Activated T-helper 1 cell treated with Interleukin-2 at 50 U/mL for 16 hours (primary cell): Measurements from ENCODE around the gene ALKBH3.

Experiments
- DNase-seq: peaks from one replicate; pipeline ENCODE4 v3.0.0-alpha.2; 2020; ENCODE audit warnings: low read depth

Gene ALKBH3

GRCh38 chr11:43922744-43923405, 42.2 kb downstream of the ALKBH3 start:
- no peak for DNase-seq

GRCh38 chr11:43923406-43924111, 42.9 kb downstream of the ALKBH3 start:
- DNase-seq = no peak

- DNase-seq = no peak
Observed at GRCh38 chr11:43924112-43924855, 43.7 kb downstream of the ALKBH3 start.

- DNase-seq = no peak
Observed at GRCh38 chr11:43925063-43925931, 44.7 kb downstream of the ALKBH3 start.

- DNase-seq = no peak
Observed at GRCh38 chr11:43925932-43926505, 45.4 kb downstream of the ALKBH3 start.

- no peak for DNase-seq
Observed at GRCh38 chr11:43927070-43927469, 46.4 kb downstream of the ALKBH3 start.

- no peak for DNase-seq
Observed at GRCh38 chr11:43927925-43928707, 47.5 kb downstream of the ALKBH3 start.

GRCh38 chr11:43928721-43929120, 48.1 kb downstream of the ALKBH3 start:
- DNase-seq = no peak

GRCh38 chr11:43930868-43931716, 50.5 kb downstream of the ALKBH3 start:
- DNase-seq = no peak

GRCh38 chr11:43931717-43932039, 51.0 kb downstream of the ALKBH3 start:
- DNase-seq = no peak

- DNase-seq = no peak
Observed at GRCh38 chr11:43933226-43933607, 52.6 kb downstream of the ALKBH3 start.

GRCh38 chr11:43933608-43934551, 53.2 kb downstream of the ALKBH3 start:
- DNase-seq = no peak

- DNase-seq = no peak
Observed at GRCh38 chr11:43934601-43935423, 54.2 kb downstream of the ALKBH3 start.

- DNase-seq = no peak
Observed at GRCh38 chr11:43935424-43935979, 54.9 kb downstream of the ALKBH3 start.

GRCh38 chr11:43936076-43936475, 55.4 kb downstream of the ALKBH3 start:
- no peak for DNase-seq

GRCh38 chr11:43937434-43938411, 57.1 kb downstream of the ALKBH3 start:
- DNase-seq = no peak
